LNCaP clone FGC (cell line): ENCODE results near the gene WNK3.

Experiments
- DNase-seq: peaks from one replicate; pipeline ENCODE4 v3.0.0-alpha.2; 2011; ENCODE audit warnings: low read depth
- H3K4me3 ChIP-seq: 2 replicates; pipeline ENCODE4 v1.5.1; 2011; ENCODE audit warnings: mild to moderate bottlenecking, low read depth, low read length, control low read depth
- TF ChIP-seq, protein P1 (sequence below): IDR thresholded peaks from 2 replicates; pipeline ENCODE4 v1.5.1; 2012; ENCODE audit warnings: mild to moderate bottlenecking; ENCODE audit not compliant: control insufficient read depth, insufficient read depth; ENCODE audit errors: extremely low read depth

Gene WNK3

DNA sequence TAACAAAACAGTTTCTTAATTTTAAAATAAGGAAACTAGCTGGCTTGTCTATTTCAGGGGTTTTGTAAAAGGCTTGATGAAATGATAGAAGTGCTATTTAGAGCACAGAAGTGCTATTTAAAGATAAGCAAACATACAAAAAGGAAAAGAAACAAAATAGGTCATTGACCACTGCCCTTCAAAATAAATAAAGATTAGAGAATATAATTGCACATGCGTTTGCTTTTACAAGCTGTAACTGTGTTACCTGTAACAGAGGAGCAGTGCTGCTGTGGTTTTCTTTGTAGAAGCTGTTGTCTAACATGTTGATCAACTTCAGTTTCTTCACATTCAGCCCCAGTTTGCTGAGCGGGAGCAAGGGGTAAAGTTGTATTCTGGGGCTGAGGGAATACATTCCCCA lies 63.5 kb downstream of the WNK3 start:
- no peak overlapping the region for H3K4me3 ChIP-seq
- DNase-seq, result no peak
- TF ChIP-seq, protein P1, sequence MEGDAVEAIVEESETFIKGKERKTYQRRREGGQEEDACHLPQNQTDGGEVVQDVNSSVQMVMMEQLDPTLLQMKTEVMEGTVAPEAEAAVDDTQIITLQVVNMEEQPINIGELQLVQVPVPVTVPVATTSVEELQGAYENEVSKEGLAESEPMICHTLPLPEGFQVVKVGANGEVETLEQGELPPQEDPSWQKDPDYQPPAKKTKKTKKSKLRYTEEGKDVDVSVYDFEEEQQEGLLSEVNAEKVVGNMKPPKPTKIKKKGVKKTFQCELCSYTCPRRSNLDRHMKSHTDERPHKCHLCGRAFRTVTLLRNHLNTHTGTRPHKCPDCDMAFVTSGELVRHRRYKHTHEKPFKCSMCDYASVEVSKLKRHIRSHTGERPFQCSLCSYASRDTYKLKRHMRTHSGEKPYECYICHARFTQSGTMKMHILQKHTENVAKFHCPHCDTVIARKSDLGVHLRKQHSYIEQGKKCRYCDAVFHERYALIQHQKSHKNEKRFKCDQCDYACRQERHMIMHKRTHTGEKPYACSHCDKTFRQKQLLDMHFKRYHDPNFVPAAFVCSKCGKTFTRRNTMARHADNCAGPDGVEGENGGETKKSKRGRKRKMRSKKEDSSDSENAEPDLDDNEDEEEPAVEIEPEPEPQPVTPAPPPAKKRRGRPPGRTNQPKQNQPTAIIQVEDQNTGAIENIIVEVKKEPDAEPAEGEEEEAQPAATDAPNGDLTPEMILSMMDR, result no peak

DNA sequence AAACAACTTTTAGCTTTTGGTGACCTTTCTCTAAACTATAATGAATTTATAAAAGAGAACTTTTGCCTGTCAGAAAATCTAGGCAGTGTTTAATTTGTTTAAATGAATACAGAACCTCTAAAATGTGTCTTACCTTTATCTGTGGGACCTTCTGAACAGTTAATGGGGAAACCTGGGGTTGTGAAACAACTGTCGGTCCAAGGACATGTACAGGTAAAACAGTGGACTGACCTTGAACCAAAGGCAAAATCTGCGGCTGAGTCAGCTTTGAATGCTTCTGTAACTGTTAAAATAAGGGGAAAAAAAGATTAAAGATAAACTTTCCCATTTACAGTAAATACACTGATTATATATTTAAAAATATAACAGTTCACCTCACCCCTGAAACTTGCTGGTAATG lies 65.1 kb downstream of the WNK3 start:
- DNase-seq, result no peak
- TF ChIP-seq, protein P1, result no peak

DNA sequence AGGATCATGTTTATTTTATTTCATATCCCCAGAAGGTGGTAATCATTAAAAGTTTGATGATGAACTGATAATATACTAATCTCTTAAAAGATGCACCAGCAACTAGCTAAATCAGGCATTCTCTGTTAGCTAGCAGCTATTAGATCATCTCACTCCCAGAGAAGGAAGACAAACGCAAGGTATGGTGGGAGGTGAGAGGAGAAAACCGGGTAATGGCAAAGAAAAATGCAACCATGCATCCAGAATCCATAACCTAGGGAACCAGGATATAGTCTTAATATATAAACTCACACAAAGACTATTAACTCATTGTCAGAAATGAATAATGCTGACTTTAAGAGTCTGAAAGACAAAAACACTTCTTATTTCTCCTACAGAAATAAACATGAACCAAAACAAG lies 66.1 kb downstream of the WNK3 start:
- TF ChIP-seq, protein P1, result no peak
- no peak overlapping the region for H3K4me3 ChIP-seq
- DNase-seq, result no peak

More for the DNA sequence above, 65.1 kb downstream of the WNK3 start:
- no peak overlapping the region for H3K4me3 ChIP-seq

DNA sequence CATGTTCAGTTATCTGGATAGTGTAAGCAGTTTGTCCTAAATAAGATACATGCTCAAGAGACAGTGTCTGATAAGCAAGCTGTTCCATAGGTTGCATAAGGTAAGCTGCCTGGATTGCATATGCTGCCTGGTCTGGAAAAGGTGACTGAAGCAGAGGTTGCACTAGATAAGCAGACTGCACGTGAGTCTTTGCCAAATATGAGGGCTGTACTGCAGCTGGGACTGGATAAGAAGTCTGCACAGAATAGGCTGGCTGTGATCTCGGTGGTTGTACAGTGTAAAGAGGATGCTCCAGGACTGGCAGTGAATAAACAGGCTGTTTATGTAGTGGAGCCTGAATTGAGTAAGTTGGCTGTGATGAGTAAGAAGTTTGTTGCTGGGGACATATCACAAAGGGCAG lies 68.9 kb downstream of the WNK3 start:
- DNase-seq, result no peak
- TF ChIP-seq, protein P1, result no peak
- H3K4me3 ChIP-seq, result no peak overlapping the region

DNA sequence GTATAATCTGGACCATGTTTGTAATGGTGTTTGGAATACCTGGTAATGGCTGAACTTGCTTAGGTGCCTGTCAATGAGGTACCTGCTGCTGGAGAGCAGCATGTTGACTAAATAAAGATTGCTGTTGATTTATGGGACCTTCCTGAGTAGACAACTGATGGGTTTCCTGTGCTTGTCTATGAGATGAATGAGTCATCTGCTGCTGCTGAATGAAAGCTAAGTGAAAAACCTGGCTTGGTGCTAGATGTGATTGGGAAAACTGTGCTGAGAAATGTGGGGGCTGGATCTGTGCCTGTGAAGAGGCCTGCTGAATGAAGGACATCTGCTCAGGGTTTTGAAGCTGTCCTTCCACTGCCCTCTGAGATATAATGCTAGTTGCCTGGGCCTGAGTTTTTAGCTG lies 69.6 kb downstream of the WNK3 start:
- TF ChIP-seq, protein P1, result no peak

DNA sequence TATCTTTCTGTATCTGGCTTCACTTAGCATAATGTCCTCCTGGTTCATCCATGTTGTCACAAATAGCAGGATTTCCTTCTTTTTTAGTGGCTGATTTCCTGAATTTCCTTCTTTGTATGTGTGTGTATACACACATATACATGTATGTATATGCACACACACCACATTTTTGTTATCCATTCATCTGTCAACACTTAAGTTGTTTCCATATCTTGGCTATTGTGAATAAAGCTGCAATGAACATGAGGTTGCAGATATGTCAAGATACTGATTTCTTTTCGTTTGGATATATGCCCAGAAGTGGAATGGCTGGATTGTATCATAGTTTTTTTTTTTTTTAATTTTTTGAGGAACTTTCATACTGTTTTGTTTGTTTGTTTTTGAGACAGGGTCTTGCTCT lies 76.2 kb downstream of the WNK3 start:
- no peak overlapping the region for H3K4me3 ChIP-seq
- TF ChIP-seq, protein P1, result no peak
- DNase-seq, result no peak

More for the DNA sequence above, 69.6 kb downstream of the WNK3 start:
- no peak for DNase-seq
- H3K4me3 ChIP-seq, result no peak overlapping the region

DNA sequence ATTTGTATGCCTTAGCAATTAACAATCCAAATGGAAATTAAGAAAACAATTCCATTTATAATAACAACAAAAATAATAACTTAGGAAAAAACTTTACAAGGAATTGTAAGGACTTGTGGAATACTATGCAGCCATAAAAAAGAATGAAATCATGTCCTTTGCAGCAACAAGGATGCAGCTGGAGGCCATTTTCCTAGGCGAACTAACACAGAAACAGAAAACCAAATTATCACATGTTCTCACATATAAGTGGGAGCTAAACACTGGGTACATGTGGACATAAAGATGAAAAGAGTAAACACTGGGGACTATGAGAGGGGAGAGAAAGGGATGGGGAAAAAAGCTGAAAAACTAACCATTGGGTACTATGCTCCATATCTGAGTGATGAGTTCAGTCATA lies 77.4 kb downstream of the WNK3 start:
- H3K4me3 ChIP-seq, result no peak overlapping the region
- DNase-seq, result no peak
- TF ChIP-seq, protein P1, result no peak
